GM12892 (cell line): ENCODE results near the gene ASF1B.

Experiments used
- POLR2A ChIP-seq: IDR thresholded peaks from 2 replicates; pipeline ENCODE4 v1.6.1; 2011; ENCODE audit warnings: low read depth, low read length, control low read depth
- POLR2AphosphoS5 ChIP-seq: IDR thresholded peaks from 2 replicates; pipeline ENCODE4 v1.6.1; 2011; ENCODE audit warnings: low read depth, low read length, control low read depth

GRCh38 chr19:14150770-14151661 lies 14.6 kb upstream of the ASF1B start:
- TF ChIP-seq POLR2A (no peak), POLR2AphosphoS5 (no peak)
